GM12874 (cell line): ENCODE measurements around the gene IGF2R.

Source experiments
- TF ChIP-seq, protein P1 (sequence below): IDR thresholded peaks from 2 replicates; pipeline ENCODE4 v1.5.1; 2011; ENCODE audit warnings: low read depth, mild to moderate bottlenecking, control low read depth, low read length, moderate library complexity; ENCODE audit not compliant: insufficient read depth

IGF2R gene

DNA sequence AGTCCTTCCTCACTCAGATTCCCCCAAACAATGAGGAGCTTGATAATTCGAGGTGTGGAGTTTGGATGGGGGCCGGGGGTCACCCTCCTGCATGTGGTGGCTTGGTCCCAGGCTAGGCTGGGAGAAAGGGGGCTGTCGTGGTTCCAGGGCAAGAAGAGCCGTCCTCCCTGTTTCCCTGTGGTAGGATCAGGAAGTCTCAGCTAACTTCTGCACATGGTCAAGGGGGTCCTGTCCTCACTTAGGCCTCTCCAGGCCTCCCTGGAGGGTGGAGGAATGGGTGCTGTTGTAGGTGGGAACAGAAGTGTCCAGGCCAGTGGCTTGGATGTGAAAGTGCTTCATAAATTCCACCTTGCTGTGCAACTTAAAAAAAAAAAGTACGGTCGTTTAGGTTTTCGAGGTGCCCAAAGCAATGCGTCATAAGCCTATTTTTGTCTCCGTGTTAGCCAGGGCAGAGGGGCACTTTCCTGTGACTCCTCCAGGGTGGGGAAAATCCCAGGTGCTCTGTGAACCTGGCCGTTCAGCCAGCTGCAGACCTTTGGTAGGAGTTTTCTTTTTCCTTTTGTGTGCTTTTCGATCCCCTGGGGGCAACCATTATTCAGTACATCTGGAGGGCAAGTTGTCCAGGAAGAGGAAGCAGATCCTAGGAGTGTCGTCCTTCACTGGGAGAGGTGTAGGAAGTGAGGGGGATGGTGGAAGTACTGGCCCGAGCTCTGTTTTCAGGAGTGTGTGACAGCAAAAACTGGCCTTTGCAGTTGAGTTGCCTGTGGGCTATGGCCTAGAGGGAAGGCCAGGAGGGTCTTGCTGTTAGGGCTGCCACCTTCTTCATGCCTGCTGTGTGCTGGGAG, 9.6 kb downstream of the IGF2R start:
- TF ChIP-seq, protein P1, sequence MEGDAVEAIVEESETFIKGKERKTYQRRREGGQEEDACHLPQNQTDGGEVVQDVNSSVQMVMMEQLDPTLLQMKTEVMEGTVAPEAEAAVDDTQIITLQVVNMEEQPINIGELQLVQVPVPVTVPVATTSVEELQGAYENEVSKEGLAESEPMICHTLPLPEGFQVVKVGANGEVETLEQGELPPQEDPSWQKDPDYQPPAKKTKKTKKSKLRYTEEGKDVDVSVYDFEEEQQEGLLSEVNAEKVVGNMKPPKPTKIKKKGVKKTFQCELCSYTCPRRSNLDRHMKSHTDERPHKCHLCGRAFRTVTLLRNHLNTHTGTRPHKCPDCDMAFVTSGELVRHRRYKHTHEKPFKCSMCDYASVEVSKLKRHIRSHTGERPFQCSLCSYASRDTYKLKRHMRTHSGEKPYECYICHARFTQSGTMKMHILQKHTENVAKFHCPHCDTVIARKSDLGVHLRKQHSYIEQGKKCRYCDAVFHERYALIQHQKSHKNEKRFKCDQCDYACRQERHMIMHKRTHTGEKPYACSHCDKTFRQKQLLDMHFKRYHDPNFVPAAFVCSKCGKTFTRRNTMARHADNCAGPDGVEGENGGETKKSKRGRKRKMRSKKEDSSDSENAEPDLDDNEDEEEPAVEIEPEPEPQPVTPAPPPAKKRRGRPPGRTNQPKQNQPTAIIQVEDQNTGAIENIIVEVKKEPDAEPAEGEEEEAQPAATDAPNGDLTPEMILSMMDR: no peak

DNA sequence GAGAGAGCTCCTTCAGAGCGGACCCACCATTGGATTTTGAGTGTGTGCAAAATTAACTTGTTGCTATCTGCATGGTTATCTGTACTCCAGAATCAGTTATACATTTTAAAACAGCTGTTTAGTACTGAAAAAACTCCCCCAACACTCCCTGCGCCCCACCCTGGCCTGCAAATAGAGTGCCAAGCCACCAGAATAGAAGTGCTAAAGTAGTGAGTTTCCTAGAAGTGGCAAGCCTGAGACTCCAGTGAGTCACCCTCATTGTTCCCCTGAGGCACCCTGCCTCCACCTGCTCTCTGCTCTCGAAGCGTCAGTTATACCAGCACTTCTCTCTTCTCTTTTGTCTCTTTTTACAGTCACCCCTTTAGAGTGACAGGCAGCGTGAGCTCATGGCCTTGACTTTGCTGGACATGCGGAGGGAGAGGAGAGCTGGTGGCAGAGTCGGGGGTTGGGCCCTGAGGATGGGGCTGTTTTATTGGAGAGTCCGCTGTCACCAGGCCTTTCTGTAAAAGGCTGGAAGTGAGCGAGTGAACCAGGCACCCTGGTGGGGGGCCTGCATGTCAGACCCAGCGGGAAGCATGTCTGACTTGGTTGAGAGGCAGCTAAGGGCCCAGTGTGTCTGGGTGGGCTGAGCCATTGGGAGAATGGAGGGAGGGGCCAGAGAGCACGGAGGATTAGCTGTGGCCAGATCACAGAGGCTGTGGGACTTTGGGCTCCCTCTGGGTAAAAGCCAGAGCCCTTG, 10.4 kb downstream of the IGF2R start:
- TF ChIP-seq, protein P1: no peak

DNA sequence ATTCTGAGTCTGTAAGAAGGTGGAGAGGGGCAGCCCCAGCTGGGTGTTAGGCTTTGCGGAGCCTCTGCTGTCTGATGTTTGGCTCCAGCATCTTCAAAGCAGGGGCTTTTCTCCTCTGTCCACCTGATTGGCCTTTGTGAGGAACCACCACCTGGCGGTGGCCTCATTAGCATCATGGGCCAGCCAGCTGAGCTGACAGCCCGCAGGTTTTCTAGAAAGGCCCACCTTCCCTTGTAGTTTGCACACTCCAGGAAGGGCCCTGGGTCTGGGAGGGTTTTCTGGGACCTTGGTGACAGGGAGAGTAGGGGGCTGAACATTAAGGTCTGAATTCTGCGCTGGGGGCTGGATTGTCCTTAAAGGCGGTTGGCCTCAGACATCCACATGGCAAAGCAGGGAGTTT, 11.6 kb downstream of the IGF2R start:
- TF ChIP-seq, protein P1: no peak

DNA sequence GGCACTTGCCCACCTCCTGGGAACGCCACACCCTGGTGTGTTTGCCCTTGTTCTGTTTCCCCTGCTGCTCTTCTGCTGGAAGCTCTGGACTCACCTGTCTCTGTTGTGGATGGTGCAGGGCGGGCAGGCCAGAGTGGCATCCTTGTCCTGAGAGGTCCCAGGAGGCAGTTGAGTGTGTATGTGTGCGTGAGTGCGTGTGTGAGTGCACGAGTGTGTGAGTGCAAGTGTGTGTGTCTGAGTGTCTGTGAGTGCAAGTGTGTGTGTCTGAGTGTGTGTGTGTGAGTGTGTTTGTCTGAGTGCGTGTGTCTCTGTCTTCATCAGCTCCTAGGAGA, 12.2 kb downstream of the IGF2R start:
- TF ChIP-seq, protein P1: no peak

DNA sequence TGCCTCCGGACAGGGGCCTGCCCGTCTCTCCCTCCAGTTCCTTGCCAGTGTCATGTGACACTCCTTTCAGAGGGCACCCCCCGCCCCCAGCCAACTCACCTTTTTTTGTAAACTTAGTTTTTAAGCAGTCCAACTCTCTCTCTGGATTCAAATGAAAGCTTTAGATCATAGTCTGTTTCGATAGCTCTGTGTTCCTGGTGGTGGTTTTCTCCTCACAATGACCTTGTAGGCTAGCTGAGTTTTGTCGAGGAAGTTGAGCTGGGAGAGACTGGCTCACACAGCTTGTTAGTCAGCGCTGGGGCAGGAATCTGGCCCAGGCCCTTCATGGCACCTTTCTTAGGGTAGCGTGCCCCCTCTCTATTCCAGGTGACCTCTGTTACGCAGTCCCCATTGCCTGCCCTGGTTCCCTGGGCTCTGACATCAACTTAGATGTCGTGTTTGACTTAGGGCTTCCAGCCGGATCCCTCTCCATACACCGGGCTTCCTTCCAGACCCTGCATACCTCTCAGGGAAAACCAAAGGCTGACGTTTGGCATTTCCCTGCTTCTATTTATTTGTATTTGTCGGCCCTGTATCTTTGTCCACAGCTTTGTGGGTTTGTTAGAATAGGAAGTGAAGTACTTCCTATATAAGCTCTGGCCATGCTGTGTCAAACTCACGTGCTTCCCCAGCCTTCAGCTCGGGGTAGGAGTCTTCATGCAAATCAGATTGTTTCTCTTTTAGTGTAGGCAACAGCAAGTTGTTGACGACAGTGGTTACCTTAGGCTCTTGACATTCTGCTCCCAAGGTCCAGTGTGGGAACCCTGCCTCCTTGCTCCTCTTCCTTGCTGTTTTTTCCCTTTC, 12.7 kb downstream of the IGF2R start:
- TF ChIP-seq, protein P1: no peak

DNA sequence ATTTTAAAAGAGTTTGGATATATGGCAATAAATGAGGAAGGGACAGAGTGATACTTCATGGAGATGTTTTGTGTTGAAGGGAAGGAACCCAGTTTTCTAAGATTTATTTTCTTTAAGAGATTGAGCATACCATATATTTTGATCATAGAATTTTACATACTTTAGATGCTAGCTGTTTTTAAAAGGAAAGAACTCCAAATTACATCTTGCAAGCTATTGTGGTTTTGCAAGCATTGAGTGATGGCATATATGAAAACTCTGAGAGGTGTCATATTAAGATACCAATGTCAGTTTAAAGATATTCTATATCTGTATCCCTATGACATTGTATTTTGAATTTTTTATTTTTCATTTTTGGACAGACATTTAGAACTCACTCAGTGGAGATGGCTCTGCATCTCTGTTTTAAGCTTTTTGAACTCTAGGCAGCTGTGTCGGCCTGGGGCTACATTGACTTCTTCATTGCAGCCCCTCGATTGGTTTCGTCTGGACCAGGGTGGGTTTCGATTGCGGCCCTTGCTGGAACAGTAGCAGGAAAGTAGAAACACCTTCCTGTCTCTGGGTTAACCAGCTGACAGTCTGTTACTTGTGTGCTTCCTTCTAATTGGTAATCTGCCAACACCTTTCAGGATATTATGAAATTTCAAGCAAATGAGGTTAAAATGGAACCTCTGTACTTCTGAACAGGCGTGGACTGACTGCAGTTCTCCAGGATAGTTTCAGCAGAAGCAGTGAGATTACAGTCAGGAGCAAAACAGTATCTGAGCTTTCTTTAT, 14.0 kb downstream of the IGF2R start:
- TF ChIP-seq, protein P1: no peak
